ENCODE results near the gene CYTH4.
A peak's percentile ranks its signal among the peaks of the same experiment; 100 is the strongest.
"Not testable (repeated sequence)": the region's sequence is repeated elsewhere in the genome, so short reads cannot be mapped to it uniquely, and the experiment has no call there.

CYTH4 gene

DNA sequence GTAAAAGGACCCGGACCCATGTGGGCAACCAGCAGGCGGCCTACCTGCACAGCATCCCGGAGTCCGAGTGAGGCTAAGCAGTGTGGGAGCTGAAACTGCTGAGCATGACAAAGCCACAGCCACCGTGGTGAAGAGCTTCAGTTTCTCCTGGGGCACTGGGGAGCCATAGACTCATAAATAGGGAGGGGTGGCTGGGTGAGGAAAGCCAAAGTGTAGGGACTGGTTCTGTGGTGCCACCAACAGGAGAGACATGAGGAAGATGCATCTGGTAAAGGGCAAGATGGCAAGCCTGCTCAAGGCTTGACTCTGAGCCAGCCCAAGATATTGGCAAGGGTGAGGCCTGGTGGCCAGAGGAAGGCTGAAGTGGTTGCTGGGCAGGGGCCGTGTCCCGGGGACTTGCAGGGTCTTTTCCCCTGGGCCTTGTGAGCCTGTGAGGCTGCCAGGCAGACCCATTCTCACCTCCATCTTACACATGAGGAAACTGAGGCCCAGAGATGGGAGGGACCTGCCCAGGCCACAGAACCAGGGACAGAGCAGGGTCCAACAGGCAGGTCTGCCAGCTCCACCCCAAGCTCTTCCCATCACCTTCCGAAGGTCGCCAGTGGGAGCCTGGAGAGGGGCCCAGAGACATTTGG is 30.4 kb downstream of the CYTH4 start:
- FAIRE-seq: no peak

DNA sequence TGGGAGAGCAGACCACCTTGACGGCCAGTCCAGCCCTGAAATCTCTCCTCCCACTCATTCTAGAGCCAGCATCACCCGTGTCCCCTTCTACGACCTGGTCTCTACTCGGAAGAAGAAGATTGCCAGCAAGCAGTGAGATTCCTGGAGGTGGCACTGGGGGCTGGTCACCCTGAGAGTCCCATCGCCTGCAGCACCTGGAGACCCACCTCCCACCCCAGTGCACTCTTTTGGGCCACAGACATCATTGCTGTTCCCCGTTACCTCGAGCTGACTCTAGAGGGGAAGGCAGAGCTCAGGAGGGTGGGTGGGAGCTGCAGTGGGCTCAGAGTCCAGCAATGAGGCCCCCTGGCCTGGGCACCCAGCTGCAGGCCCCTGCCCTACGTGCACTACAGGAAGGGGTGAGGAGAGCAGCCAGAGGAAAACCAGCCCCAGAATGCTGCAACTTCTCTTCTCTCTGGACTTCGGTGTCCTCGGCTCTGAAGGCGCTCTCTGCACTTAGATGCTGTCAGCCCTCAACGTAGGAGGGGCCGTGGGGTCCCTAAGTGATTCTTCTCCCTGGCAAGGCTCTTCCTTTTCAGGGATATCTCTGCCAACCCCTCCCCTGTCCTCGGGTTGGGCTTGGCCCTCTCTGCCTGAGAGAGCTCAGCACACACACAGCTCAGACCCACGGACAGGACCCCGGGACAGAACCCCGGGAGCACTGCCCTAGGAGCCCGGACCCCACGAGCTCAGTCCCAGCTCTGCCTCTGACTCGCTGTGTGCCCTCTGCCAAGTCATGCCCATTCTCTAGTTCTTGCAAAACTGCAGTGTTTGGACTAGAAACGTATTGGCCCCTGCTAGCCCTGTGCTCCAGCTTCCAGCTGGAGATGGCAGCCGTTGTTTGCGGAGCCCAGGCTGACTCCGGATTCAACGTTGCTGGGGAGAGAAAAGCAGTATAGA is 31.3 kb downstream of the CYTH4 start:
- no peak for FAIRE-seq

- FAIRE-seq: no peak
Observed at GRCh38 chr22:37314315-37315074, 32.2 kb downstream of the CYTH4 start.

GRCh38 chr22:37316405-37316804 is 34.1 kb downstream of the CYTH4 start:
- FAIRE-seq: no peak

- peak; percentile 47 for FAIRE-seq
Observed at GRCh38 chr22:37316875-37317371, 34.6 kb downstream of the CYTH4 start.

- no peak for FAIRE-seq
Observed at GRCh38 chr22:37317698-37318210, 35.4 kb downstream of the CYTH4 start.

DNA sequence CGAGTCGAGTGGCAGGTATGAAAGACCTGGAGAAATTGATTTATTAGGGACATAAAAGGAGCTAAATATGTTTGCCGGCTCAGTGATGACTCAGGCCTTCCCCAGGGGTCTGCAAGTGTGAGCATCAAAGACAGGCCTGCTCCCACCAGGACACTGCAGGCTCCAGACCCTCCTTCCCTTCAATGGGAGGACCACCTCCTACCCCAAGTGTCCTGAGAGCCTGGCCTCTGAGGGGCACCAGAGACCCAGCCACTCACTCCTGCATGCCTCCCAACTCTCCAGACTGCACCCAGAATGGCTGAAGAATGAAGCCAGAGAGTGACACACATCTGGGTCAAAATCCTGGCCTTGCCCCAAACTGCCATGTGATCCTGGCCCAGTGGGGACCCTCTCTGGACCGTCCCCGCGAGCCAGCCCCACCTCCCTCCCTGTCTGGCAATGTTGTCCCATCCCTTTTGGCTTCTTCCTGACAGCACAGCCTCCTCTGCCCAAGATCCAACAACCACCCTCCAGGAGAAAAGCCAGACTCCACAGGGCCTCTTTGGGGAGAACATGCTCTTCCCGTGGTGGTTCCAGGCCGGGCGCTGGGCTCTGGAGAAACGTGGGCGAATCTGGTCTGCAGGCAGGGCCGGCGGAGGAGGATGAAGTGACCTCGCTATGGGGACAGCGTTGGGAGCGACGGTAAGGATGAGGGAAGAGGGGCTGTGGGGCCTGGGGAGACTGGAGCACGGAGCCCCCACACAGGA is 36.2 kb downstream of the CYTH4 start:
- no peak for FAIRE-seq

DNA sequence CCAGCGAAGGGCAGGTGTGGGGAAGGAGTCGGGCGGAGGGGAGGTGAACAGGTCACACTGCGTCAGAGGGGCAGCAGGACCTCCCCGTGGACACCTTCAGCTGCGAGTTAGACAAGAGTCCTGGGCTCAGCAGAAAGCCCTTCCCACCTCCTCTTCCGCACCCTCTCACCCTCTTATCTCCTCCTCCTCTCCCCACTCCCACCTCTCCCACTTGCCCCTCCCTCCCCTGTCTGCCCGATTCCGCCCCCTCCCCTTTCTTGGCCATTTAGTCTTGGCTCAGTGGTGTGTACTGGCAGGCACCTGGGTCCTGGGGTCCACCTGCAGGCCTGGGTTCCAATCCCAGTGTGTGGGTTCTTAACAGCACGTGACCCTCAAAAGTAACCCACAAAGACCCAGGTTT is 37.2 kb downstream of the CYTH4 start:
- FAIRE-seq: no peak

- peak; percentile 87 for FAIRE-seq
Observed at GRCh38 chr22:37320726-37321677, 38.7 kb downstream of the CYTH4 start.

DNA sequence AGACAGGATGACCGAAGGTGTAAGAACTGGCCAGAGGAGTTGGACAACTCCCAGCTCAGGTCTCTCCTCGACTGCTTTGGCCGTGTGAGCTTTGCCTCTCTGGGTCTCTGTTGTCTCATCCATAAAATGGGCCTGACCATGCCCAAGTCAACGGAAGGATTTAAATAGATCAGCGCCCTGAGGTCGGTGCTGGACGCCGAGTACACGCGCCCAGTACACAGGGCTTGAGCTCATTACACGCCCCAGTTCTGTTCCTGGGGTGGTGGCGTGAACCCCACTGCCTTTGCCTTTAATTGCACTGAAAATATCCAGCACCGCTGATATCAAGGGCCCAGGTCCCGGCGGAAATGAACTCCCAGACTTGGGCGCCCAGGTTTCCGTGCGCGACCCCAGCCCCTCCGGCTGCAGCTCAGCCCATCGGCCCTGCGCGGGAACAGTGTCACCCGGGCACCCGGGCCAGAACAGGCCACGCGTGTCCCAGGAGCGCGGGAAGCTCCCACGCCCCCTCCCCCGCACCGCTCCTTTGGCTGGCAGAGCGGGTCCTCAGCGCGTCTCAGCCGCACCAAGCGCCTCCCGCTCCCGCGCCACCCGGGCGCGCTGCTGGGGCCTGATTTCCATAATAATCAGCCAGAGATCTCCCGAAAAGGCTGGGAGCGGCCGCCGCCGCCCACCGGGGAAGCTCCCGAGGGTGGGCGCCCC is 42.2 kb downstream of the CYTH4 start:
- FAIRE-seq: no peak

DNA sequence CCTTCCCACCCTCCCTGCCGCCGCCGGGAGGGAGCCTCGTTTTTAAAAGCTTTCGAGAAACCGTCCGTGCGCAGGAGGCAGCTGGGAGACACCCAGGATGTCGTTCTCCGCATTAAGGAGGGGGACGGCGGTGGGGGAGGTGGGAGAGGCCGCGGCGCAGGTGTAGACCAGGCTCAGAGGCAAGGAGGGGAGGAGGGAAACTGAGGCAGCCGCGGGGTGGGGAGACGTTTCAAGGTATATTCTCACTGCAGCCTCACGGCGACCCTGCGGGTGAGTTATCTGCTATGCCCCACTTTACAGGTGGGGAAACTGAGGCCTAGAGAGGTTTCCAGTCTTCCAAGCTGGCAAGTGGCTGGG is 42.7 kb downstream of the CYTH4 start:
- no peak for FAIRE-seq

GRCh38 chr22:37326726-37327125 is 44.4 kb downstream of the CYTH4 start:
- FAIRE-seq: no peak

DNA sequence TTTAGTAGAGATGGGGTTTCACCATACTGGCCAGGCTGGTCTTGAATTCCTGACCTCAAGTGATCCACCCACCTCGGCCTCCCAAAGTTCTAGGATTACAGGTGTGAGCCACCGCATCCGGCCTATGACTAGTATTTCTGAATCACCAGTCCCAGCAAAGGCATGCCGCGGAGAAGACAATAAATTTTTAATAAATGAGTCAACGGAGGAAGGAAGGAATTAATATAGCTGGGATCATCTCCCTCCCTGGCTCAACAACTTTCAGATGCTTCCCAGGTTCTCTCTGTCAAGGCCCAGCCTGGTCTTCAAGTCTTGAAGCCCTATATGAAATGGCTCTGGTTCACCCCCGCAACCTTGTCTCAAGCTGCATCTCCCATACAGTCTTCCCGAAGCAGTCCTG is 45.7 kb downstream of the CYTH4 start:
- no peak for FAIRE-seq

DNA sequence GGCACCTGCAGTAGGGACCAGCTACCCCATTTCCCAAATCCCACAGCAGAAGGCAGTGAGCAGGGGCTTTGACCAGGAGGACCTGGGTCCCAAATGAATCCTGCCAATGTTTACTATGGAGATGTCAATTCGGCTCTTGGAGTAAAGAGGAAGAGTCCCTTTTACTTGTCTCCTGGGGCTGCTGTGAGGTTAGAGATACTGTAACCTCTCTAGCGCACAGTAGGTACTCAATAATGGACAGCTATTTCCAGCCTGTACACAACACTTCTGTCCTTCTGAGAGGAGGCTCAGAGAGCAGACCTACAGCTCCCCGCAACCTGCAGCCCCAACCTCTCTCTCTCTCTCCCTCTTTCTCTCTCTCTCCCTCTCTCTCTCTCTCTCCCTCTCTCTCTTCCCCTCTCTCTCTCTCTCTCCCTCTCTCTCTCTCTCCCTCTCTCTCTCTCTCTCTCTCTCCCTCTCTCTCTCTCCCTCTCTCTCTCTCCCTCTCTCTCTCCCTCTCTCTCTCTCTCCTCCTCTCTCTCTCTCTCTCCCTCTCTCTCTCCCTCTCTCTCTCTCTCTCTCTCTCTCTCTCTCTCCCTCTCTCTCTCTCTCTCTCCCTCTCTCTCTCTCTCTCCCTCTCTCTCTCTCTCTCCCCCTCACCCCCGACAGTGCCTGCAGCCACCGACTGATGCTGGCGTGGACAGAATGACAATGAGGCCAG is 46.4 kb downstream of the CYTH4 start:
- not testable (repeated sequence) for FAIRE-seq

DNA sequence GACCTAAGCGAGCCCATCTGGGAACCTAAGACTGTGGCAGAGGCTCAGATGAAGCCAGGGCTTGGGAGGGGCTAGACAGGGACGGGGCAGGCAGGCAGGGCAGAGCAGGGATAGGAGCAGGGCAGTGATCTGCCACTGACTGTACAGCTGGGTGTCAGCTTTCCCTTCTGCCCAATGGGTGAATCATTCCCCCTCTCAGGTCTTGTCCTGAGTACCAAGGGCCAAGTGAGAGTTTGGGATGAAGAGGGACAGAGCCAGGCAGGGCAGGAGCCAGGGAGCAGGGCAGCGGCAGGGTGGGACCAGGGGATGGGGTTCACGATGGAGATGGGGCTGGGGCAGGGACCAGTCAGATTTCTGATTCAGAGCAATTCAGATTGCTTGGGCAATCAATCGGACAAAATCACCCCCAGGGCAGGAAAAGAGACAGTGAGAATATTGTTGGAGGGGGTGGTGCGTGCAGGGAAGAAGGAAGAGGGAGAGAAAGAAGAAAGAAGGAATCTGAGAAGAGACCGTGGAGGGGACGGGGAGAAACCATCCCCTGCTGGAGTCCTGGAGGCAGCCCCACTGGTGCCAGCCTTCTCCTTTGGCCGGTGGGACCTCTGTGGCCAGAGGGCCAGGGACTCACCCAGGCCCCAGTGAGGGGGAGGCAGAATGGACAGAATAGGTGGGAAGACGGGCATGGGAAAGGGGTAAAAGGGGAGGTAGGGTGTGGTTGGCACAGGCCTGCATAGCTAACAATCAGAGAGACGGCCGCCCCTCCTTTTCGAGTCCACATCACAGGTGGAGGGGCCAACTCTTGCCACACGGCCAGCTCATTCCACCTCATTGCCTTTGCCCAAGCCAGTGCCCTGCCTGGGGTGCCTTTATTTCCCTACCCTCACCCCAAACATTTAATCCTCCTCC is 47.2 kb downstream of the CYTH4 start:
- no peak for FAIRE-seq

- no peak for FAIRE-seq
Observed at GRCh38 chr22:37330200-37331033, 48.1 kb downstream of the CYTH4 start.

GRCh38 chr22:37331034-37331428 is 48.7 kb downstream of the CYTH4 start:
- FAIRE-seq: no peak
